Right ventricle myocardium superior (tissue), 1 donor: ENCODE results near the gene RAPSN. TPM values are rescaled to one million over a fixed set of nuclear protein-coding genes. Genes with fewer than 3 reads are reported as not detected.

Experiments used
- ATAC-seq: fragments of 200-7000 bp; cut with Tn5 transposase; one replicate; pipeline ENCODE4 v1.9.1; 2020; ENCODE audit warnings: mild to moderate bottlenecking; ENCODE audit not compliant: poor library complexity
- DNase-seq: peaks from one replicate; pipeline ENCODE4 v3.0.0-alpha.2; 2020
- intact Hi-C: fragments of 100-400 bp; cut with DNase I; formaldehyde crosslinking; loops from one replicate; pipeline ENCODE4 v1.11.2; 2022
- total RNA-seq: library from RNA; stranded (reverse); fragmentation: NEBNext Ultra II Directional; extraction: Animal tissue kit (Norgen Biotek cat#: 25700); gene quantifications from one replicate; pipeline ENCODE4 v1.2.1, GENCODE V29; 2021
- donor health status: DM: no; HTN: yes; CAD: no; lungs with severe emphysema.

Gene RAPSN
- total RNA-seq, 1 donor from 2014 or later = 6.7 TPM

GRCh38 chr11:47396049-47396320 lies 53.0 kb downstream of the RAPSN start:
- no peak for ATAC-seq
- intact Hi-C loops = no loop called here
- DNase-seq = no peak

- no peak for ATAC-seq
- DNase-seq = peak; percentile 51
- intact Hi-C loops = no loop called here
Observed at GRCh38 chr11:47395223-47396048, 53.5 kb downstream of the RAPSN start.

GRCh38 chr11:47394322-47395222 lies 54.4 kb downstream of the RAPSN start:
- intact Hi-C loops = no loop called here
- peak; percentile 84 for DNase-seq
- ATAC-seq = peak; percentile 47

- DNase-seq (peak; percentile 72), ATAC-seq (peak; percentile 30)
- intact Hi-C loops = no loop called here
Observed at GRCh38 chr11:47394050-47394321, 55.0 kb downstream of the RAPSN start.

- ATAC-seq (peak; percentile 58), DNase-seq (peak; percentile 67)
- intact Hi-C loops = no loop called here
Observed at GRCh38 chr11:47393163-47394049, 55.5 kb downstream of the RAPSN start.

- intact Hi-C loops = no loop called here
- no peak for DNase-seq
- ATAC-seq = peak; percentile 3
Observed at GRCh38 chr11:47392546-47393162, 56.3 kb downstream of the RAPSN start.

GRCh38 chr11:47391711-47392432 lies 57.1 kb downstream of the RAPSN start:
- intact Hi-C loops = no loop called here
- DNase-seq = peak; percentile 3
- ATAC-seq = no peak

GRCh38 chr11:47391077-47391583 lies 57.8 kb downstream of the RAPSN start:
- intact Hi-C loops = no loop called here
- ATAC-seq (no peak), DNase-seq (peak; percentile 76)

- no peak for ATAC-seq
- DNase-seq = no peak
- intact Hi-C loops = no loop called here
Observed at GRCh38 chr11:47390422-47390760, 58.5 kb downstream of the RAPSN start.

GRCh38 chr11:47389577-47390421 lies 59.1 kb downstream of the RAPSN start:
- no peak for ATAC-seq
- intact Hi-C loops = no loop called here
- DNase-seq = peak; percentile 55

- peak; percentile 46 for DNase-seq
- intact Hi-C loops = no loop called here
- ATAC-seq = no peak
Observed at GRCh38 chr11:47388697-47389576, 60.0 kb downstream of the RAPSN start.

- DNase-seq = peak; percentile 61
Observed at GRCh38 chr11:47387944-47388696, 60.8 kb downstream of the RAPSN start.

More at GRCh38 chr11:47387944-47388696, 60.8 kb downstream of the RAPSN start:
- ATAC-seq = peak; percentile 35
- intact Hi-C loops = no loop called here
